ENCODE data around the gene GTF2A1. TPM values are rescaled to one million over a fixed set of nuclear protein-coding genes. Genes with fewer than 3 reads are reported as not detected.

GTF2A1 gene
- total RNA-seq (10 to 100 TPM; 13.6 to 22.1 TPM), polyA plus RNA-seq (1 to 10 TPM; 2.9 to 5.8 TPM)

GRCh38 chr14:81220830-81221578, at the start of gene GTF2A1:
GTF2A1 (minus strand) TSS chr14:81220959; CDS start chr14:81220518, 441 bp downstream.
- DNase-seq (ENCODE audit: low spot score) = peak; percentile 97
- Histone ChIP-seq H3K9ac (ENCODE audit: low read depth in 1 of 2, low read length in 2 of 2) (peak within 1 kb of the TSS; percentile 96 to 100), H3K27me3 (ENCODE audit: control insufficient read depth in 4 of 4, insufficient read depth in 4 of 4, low read length in 3 of 4) (no peaks in the 10 kb centered on the region), H3K27ac (ENCODE audit: low read depth in 1 of 2, low read length in 2 of 2) (peak within 1 kb of the TSS; percentile 99), H3K4me3 (ENCODE audit: low read depth in 1 of 3, low read length in 3 of 3) (peak within 1 kb of the TSS; percentile 92 to 96 (median 94)), H3K4me1 (ENCODE audit: control insufficient read depth in 4 of 4, insufficient read depth in 4 of 4, low read length in 3 of 4) (peaks cover 7 to 36% (median 21%) of the 10 kb centered on the region in 4 donors), H3K9me3 (ENCODE audit: control insufficient read depth in 4 of 4, low read length in 3 of 4) (no peaks in the 10 kb centered on the region), H3K36me3 (ENCODE audit: control insufficient read depth in 4 of 4, insufficient read depth in 3 of 4, low read depth in 1 of 4, low read length in 3 of 4) (peaks cover 0 to 5% (median 2%) of the 10 kb centered on the region in 4 donors)
- TF ChIP-seq CTCF (IDR thresholded peaks at IDR 0.05; ENCODE audit: low read depth, low read length, missing input control) (no peak), YY1 (IDR thresholded peaks at IDR 0.05) (peak; percentile 99), TAF1 (conservative IDR thresholded peaks at IDR 0.05) (peak; percentile 92), FOXA1 (IDR thresholded peaks at IDR 0.05) (no peak), HNF4A (conservative IDR thresholded peaks at IDR 0.05) (peak; percentile 3 to 12), FOXA2 (IDR thresholded peaks at IDR 0.05) (no peak), NR2F2 (IDR thresholded peaks at IDR 0.05) (peak; percentile 9), JUND (IDR thresholded peaks at IDR 0.05) (no peak), SP1 (IDR thresholded peaks at IDR 0.05) (peak; percentile 63), REST (IDR thresholded peaks at IDR 0.05) (peak; percentile 93)
- TF ChIP-seq, protein P1, sequence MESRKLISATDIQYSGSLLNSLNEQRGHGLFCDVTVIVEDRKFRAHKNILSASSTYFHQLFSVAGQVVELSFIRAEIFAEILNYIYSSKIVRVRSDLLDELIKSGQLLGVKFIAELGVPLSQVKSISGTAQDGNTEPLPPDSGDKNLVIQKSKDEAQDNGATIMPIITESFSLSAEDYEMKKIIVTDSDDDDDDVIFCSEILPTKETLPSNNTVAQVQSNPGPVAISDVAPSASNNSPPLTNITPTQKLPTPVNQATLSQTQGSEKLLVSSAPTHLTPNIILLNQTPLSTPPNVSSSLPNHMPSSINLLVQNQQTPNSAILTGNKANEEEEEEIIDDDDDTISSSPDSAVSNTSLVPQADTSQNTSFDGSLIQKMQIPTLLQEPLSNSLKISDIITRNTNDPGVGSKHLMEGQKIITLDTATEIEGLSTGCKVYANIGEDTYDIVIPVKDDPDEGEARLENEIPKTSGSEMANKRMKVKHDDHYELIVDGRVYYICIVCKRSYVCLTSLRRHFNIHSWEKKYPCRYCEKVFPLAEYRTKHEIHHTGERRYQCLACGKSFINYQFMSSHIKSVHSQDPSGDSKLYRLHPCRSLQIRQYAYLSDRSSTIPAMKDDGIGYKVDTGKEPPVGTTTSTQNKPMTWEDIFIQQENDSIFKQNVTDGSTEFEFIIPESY (IDR thresholded peaks at IDR 0.05) = peak; percentile 94
- TF ChIP-seq, protein P2, sequence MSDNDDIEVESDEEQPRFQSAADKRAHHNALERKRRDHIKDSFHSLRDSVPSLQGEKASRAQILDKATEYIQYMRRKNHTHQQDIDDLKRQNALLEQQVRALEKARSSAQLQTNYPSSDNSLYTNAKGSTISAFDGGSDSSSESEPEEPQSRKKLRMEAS (IDR thresholded peaks at IDR 0.05) = peak; percentile 45
- WGBS = under 1% methylated on average over 84 of the region's 84 CpGs

DNA sequence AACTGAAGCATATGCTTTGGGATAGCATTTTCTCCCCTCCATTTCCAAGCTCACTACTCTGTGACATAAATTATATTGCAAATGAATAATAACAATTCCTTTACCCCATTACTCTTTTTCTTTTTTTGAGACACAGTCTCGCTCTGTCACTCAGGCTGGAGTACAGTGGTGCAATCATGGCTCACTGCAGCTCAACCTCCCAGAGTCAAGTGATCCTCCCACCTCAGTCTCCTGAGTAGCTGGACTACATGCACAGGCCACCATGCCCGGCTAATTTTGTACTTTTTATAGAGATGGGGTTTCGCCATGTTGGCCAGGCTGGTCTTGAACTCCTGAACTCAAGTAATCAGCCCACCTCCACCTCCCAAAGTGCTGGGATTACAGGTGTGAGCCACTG, 49.2 kb upstream of the GTF2A1 start:
- no peak for DNase-seq (ENCODE audit: low spot score)

More for the DNA sequence above, 49.2 kb upstream of the GTF2A1 start:
- Histone ChIP-seq H3K4me1 (ENCODE audit: control insufficient read depth in 4 of 4, insufficient read depth in 4 of 4, low read length in 3 of 4) (peaks cover 0 to 8% (median 4%) of the 10 kb centered on the region in 4 donors), H3K27me3 (ENCODE audit: control insufficient read depth in 4 of 4, insufficient read depth in 4 of 4, low read length in 3 of 4) (no peaks in the 10 kb centered on the region), H3K9ac (ENCODE audit: low read depth in 1 of 2, low read length in 2 of 2) (no peak overlapping the region), H3K9me3 (ENCODE audit: control insufficient read depth in 4 of 4, low read length in 3 of 4) (no peaks in the 10 kb centered on the region), H3K4me3 (ENCODE audit: low read depth in 1 of 3, low read length in 3 of 3) (no peak overlapping the region), H3K36me3 (ENCODE audit: control insufficient read depth in 4 of 4, insufficient read depth in 3 of 4, low read depth in 1 of 4, low read length in 3 of 4) (no peaks in the 10 kb centered on the region), H3K27ac (ENCODE audit: low read depth in 1 of 2, low read length in 2 of 2) (no peak overlapping the region)
- no peak for TF ChIP-seq EGR1 (IDR thresholded peaks at IDR 0.05; ENCODE audit: low read depth in 2 of 2)
- no peak for TF ChIP-seq ATF3 (IDR thresholded peaks at IDR 0.05)
- TF ChIP-seq YY1 (IDR thresholded peaks at IDR 0.05) = no peak
- TF ChIP-seq, protein P2 (IDR thresholded peaks at IDR 0.05) = no peak
- TF ChIP-seq TAF1 (conservative IDR thresholded peaks at IDR 0.05) = no peak
- no peak for TF ChIP-seq HNF4G (IDR thresholded peaks at IDR 0.05)
- TF ChIP-seq NR2F2 (IDR thresholded peaks at IDR 0.05) = no peak
- WGBS = 90% methylated on average over 3 of the region's 3 CpGs
